ENCODE data around the gene ZNF185.

Gene ZNF185

GRCh38 chrX:152927858-152928760 is 30.2 kb downstream of the ZNF185 start:
- Histone ChIP-seq H3K9me3 (no peaks in the 10 kb centered on the region), H3K4me1 (no peaks in the 10 kb centered on the region; the same call in 1 of the 2 replicates), H3K27me3 (no peaks in the 10 kb centered on the region), H3K36me3 (no peaks in the 10 kb centered on the region), H3K4me3 (ENCODE audit: low read depth, low read length) (no peak overlapping the region)
- no peak for DNase-seq
- no peak for TF ChIP-seq CTCF (IDR thresholded peaks at IDR 0.05; ENCODE audit: low read depth, low read length)

- Histone ChIP-seq H3K4me1 (no peaks in the 10 kb centered on the region; the same call in 1 of the 2 replicates), H3K4me3 (ENCODE audit: low read depth, low read length) (no peak overlapping the region), H3K27me3 (no peaks in the 10 kb centered on the region), H3K36me3 (no peaks in the 10 kb centered on the region), H3K9me3 (no peaks in the 10 kb centered on the region)
- DNase-seq = no peak
- no peak for TF ChIP-seq CTCF (IDR thresholded peaks at IDR 0.05; ENCODE audit: low read depth, low read length)
Observed at GRCh38 chrX:152928761-152929400, 31.0 kb downstream of the ZNF185 start.

GRCh38 chrX:152929898-152930297 is 32.0 kb downstream of the ZNF185 start:
- H3K36me3 ChIP-seq = no peaks in the 10 kb centered on the region
- no peaks in the 10 kb centered on the region for H3K27me3 ChIP-seq
- no peak for DNase-seq
- no peak for TF ChIP-seq CTCF (IDR thresholded peaks at IDR 0.05; ENCODE audit: low read depth, low read length)
- H3K4me1 ChIP-seq = no peaks in the 10 kb centered on the region; the same call in 1 of the 2 replicates
- no peaks in the 10 kb centered on the region for H3K9me3 ChIP-seq
- H3K4me3 ChIP-seq (ENCODE audit: low read depth, low read length) = no peak overlapping the region

GRCh38 chrX:152930516-152930915 is 32.6 kb downstream of the ZNF185 start:
- TF ChIP-seq CTCF (IDR thresholded peaks at IDR 0.05; ENCODE audit: low read depth, low read length) = no peak
- DNase-seq = no peak
- no peaks in the 10 kb centered on the region for H3K27me3 ChIP-seq

GRCh38 chrX:152932144-152932543 is 34.3 kb downstream of the ZNF185 start:
- no peak for TF ChIP-seq CTCF (IDR thresholded peaks at IDR 0.05; ENCODE audit: low read depth, low read length)
- Histone ChIP-seq H3K4me3 (ENCODE audit: low read depth, low read length) (no peak overlapping the region), H3K36me3 (no peaks in the 10 kb centered on the region), H3K4me1 (no peaks in the 10 kb centered on the region), H3K9me3 (no peaks in the 10 kb centered on the region), H3K27me3 (no peaks in the 10 kb centered on the region)
- DNase-seq = no peak

More at GRCh38 chrX:152930516-152930915, 32.6 kb downstream of the ZNF185 start:
- Histone ChIP-seq H3K36me3 (no peaks in the 10 kb centered on the region), H3K4me1 (no peaks in the 10 kb centered on the region; the same call in 1 of the 2 replicates), H3K9me3 (no peaks in the 10 kb centered on the region), H3K4me3 (ENCODE audit: low read depth, low read length) (no peak overlapping the region)
